ENCODE data around the gene MICA.
"Not testable (repeated sequence)": the region's sequence is repeated elsewhere in the genome, so short reads cannot be mapped to it uniquely, and the experiment has no call there.

Gene MICA

GRCh38 chr6:31363811-31364210, 39.6 kb upstream of the MICA start:
- no peaks in the 10 kb centered on the region for H3K9me3 ChIP-seq (ENCODE audit: control insufficient read depth, insufficient read depth, low read length)
- H3K27ac ChIP-seq (ENCODE audit: low read depth, low read length): no peak overlapping the region
- no peak overlapping the region for H3K9ac ChIP-seq (ENCODE audit: low read depth, low read length)
- no peak overlapping the region for H3K4me3 ChIP-seq (ENCODE audit: low read depth, low read length)
- H3K4me1 ChIP-seq (ENCODE audit: control insufficient read depth, insufficient read depth, low read length): no peaks in the 10 kb centered on the region
- H3K36me3 ChIP-seq (ENCODE audit: control insufficient read depth, insufficient read depth, low read length): no peaks in the 10 kb centered on the region
- peaks cover 48% of the 10 kb centered on the region for H3K27me3 ChIP-seq (ENCODE audit: control insufficient read depth, insufficient read depth, low read length)

GRCh38 chr6:31365864-31366263, 37.5 kb upstream of the MICA start:
- H3K27ac ChIP-seq (ENCODE audit: low read depth, low read length): no peak overlapping the region

GRCh38 chr6:31366693-31367470, 36.5 kb upstream of the MICA start:
- H3K27me3 ChIP-seq (ENCODE audit: control insufficient read depth, insufficient read depth, low read length): peaks cover 31% of the 10 kb centered on the region
- H3K36me3 ChIP-seq (ENCODE audit: control insufficient read depth, insufficient read depth, low read length): no peaks in the 10 kb centered on the region
- H3K9ac ChIP-seq (ENCODE audit: low read depth, low read length): no peak overlapping the region
- H3K4me3 ChIP-seq (ENCODE audit: low read depth, low read length): peak overlapping the region; percentile 49
- no peaks in the 10 kb centered on the region for H3K9me3 ChIP-seq (ENCODE audit: control insufficient read depth, insufficient read depth, low read length)
- no peaks in the 10 kb centered on the region for H3K4me1 ChIP-seq (ENCODE audit: control insufficient read depth, insufficient read depth, low read length)
- no peak overlapping the region for H3K27ac ChIP-seq (ENCODE audit: low read depth, low read length)

More at GRCh38 chr6:31365864-31366263, 37.5 kb upstream of the MICA start:
- H3K9me3 ChIP-seq (ENCODE audit: control insufficient read depth, insufficient read depth, low read length): no peaks in the 10 kb centered on the region
- H3K9ac ChIP-seq (ENCODE audit: low read depth, low read length): no peak overlapping the region
- no peaks in the 10 kb centered on the region for H3K36me3 ChIP-seq (ENCODE audit: control insufficient read depth, insufficient read depth, low read length)
- H3K27me3 ChIP-seq (ENCODE audit: control insufficient read depth, insufficient read depth, low read length): peaks cover 33% of the 10 kb centered on the region
- H3K4me3 ChIP-seq (ENCODE audit: low read depth, low read length): no peak overlapping the region
- no peaks in the 10 kb centered on the region for H3K4me1 ChIP-seq (ENCODE audit: control insufficient read depth, insufficient read depth, low read length)

GRCh38 chr6:31368461-31368860, 34.9 kb upstream of the MICA start:
- Histone ChIP-seq H3K4me1 (ENCODE audit: control insufficient read depth, insufficient read depth, low read length) (no peaks in the 10 kb centered on the region), H3K9me3 (ENCODE audit: control insufficient read depth, insufficient read depth, low read length) (no peaks in the 10 kb centered on the region), H3K27ac (ENCODE audit: low read depth, low read length) (no peak overlapping the region), H3K27me3 (ENCODE audit: control insufficient read depth, insufficient read depth, low read length) (peaks cover 23% of the 10 kb centered on the region), H3K4me3 (ENCODE audit: low read depth, low read length) (no peak overlapping the region), H3K36me3 (ENCODE audit: control insufficient read depth, insufficient read depth, low read length) (no peaks in the 10 kb centered on the region), H3K9ac (ENCODE audit: low read depth, low read length) (no peak overlapping the region)

- not testable (repeated sequence) for H3K9ac ChIP-seq (ENCODE audit: low read depth, low read length); H3K27ac ChIP-seq (ENCODE audit: low read depth, low read length); H3K4me1 ChIP-seq (ENCODE audit: control insufficient read depth, insufficient read depth, low read length); H3K36me3 ChIP-seq (ENCODE audit: control insufficient read depth, insufficient read depth, low read length); H3K27me3 ChIP-seq (ENCODE audit: control insufficient read depth, insufficient read depth, low read length); H3K4me3 ChIP-seq (ENCODE audit: low read depth, low read length); H3K9me3 ChIP-seq (ENCODE audit: control insufficient read depth, insufficient read depth, low read length)
Observed at GRCh38 chr6:31374118-31374517, 29.3 kb upstream of the MICA start.

GRCh38 chr6:31375699-31376098, 27.7 kb upstream of the MICA start:
- H3K36me3 ChIP-seq (ENCODE audit: control insufficient read depth, insufficient read depth, low read length): no peaks in the 10 kb centered on the region
- no peaks in the 10 kb centered on the region for H3K9me3 ChIP-seq (ENCODE audit: control insufficient read depth, insufficient read depth, low read length)
- no peaks in the 10 kb centered on the region for H3K4me1 ChIP-seq (ENCODE audit: control insufficient read depth, insufficient read depth, low read length)
- no peak overlapping the region for H3K27ac ChIP-seq (ENCODE audit: low read depth, low read length)
- no peaks in the 10 kb centered on the region for H3K27me3 ChIP-seq (ENCODE audit: control insufficient read depth, insufficient read depth, low read length)
- H3K4me3 ChIP-seq (ENCODE audit: low read depth, low read length): no peak overlapping the region
- H3K9ac ChIP-seq (ENCODE audit: low read depth, low read length): no peak overlapping the region

DNA sequence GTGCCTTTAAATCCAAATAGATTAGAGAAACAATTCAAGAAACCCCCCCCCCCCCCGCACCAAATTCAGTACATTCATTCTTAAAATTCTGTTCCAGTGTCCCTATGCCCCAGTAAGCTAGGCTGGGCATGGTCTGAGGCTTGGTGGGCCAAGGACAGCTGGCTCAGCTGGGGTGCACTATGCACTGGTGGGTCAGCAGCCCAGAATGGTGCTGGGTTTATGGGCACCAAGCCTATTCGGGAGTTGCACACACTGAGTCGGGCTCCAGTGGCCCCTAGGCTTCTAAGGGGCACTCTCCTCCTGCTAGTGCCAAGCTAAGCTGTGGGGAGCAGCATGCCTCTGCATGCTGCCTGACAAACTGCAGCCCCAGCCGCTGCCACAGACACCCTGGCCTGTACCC, 26.4 kb upstream of the MICA start:
- H3K27ac ChIP-seq (ENCODE audit: low read depth, low read length): no peak overlapping the region
- no peaks in the 10 kb centered on the region for H3K4me1 ChIP-seq (ENCODE audit: control insufficient read depth, insufficient read depth, low read length)
- H3K36me3 ChIP-seq (ENCODE audit: control insufficient read depth, insufficient read depth, low read length): no peaks in the 10 kb centered on the region
- H3K27me3 ChIP-seq (ENCODE audit: control insufficient read depth, insufficient read depth, low read length): no peaks in the 10 kb centered on the region
- no peak overlapping the region for H3K4me3 ChIP-seq (ENCODE audit: low read depth, low read length)
- H3K9ac ChIP-seq (ENCODE audit: low read depth, low read length): no peak overlapping the region
- H3K9me3 ChIP-seq (ENCODE audit: control insufficient read depth, insufficient read depth, low read length): no peaks in the 10 kb centered on the region

- no peaks in the 10 kb centered on the region for H3K9me3 ChIP-seq (ENCODE audit: control insufficient read depth, insufficient read depth, low read length)
- H3K4me1 ChIP-seq (ENCODE audit: control insufficient read depth, insufficient read depth, low read length): no peaks in the 10 kb centered on the region
- H3K36me3 ChIP-seq (ENCODE audit: control insufficient read depth, insufficient read depth, low read length): no peaks in the 10 kb centered on the region
- H3K4me3 ChIP-seq (ENCODE audit: low read depth, low read length): no peak overlapping the region
- H3K27ac ChIP-seq (ENCODE audit: low read depth, low read length): no peak overlapping the region
- H3K9ac ChIP-seq (ENCODE audit: low read depth, low read length): no peak overlapping the region
- H3K27me3 ChIP-seq (ENCODE audit: control insufficient read depth, insufficient read depth, low read length): no peaks in the 10 kb centered on the region; the same call in 1 of the 2 replicates
Observed at GRCh38 chr6:31378062-31378720, 25.2 kb upstream of the MICA start.

DNA sequence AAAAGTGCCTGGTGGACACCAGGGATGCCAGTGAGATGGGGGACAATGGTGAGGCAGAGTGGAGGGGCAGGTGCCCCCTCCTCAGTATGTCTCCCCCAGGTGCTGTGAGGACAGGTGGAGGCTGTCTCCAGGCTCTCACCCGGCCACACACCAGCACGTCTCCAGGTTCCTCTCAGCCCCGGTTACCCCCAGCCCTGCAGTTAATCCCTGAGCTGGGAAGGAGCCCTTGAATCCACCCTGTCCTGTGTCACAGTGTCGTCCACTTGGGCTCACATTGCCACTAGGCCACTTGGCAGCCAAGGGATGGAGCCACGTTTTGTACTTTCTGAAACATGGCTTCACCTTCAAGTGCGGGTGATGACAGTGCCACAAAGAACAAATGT, 24.7 kb upstream of the MICA start:
- Histone ChIP-seq H3K36me3 (ENCODE audit: control insufficient read depth, insufficient read depth, low read length) (no peaks in the 10 kb centered on the region), H3K9me3 (ENCODE audit: control insufficient read depth, insufficient read depth, low read length) (no peaks in the 10 kb centered on the region), H3K4me3 (ENCODE audit: low read depth, low read length) (no peak overlapping the region), H3K27me3 (ENCODE audit: control insufficient read depth, insufficient read depth, low read length) (no peaks in the 10 kb centered on the region; the same call in 1 of the 2 replicates), H3K27ac (ENCODE audit: low read depth, low read length) (no peak overlapping the region), H3K4me1 (ENCODE audit: control insufficient read depth, insufficient read depth, low read length) (no peaks in the 10 kb centered on the region), H3K9ac (ENCODE audit: low read depth, low read length) (no peak overlapping the region)

DNA sequence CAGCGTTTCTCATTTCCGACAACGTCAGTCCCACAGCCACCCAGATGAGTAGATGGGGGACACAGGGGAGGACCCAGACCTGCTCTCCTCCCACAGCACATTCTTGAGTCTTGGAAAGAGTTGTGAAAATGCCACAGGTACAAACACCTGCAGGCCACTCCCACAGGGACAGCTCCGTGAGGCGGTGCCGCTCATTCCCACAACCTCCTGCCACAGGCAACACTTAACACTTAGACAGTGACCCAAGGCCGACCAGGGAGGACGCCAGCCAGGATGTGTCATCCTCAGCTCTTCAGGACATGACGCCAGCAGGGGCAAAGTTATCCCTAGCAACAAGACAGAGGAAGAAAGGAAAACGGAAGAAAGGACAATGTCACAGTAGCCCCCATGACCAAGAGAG, 23.5 kb upstream of the MICA start:
- H3K27ac ChIP-seq (ENCODE audit: low read depth, low read length): no peak overlapping the region
- H3K4me1 ChIP-seq (ENCODE audit: control insufficient read depth, insufficient read depth, low read length): no peaks in the 10 kb centered on the region
- no peaks in the 10 kb centered on the region for H3K36me3 ChIP-seq (ENCODE audit: control insufficient read depth, insufficient read depth, low read length)
- H3K9me3 ChIP-seq (ENCODE audit: control insufficient read depth, insufficient read depth, low read length): no peaks in the 10 kb centered on the region
- H3K27me3 ChIP-seq (ENCODE audit: control insufficient read depth, insufficient read depth, low read length): no peaks in the 10 kb centered on the region; the same call in 1 of the 2 replicates
- H3K4me3 ChIP-seq (ENCODE audit: low read depth, low read length): no peak overlapping the region
- H3K9ac ChIP-seq (ENCODE audit: low read depth, low read length): no peak overlapping the region

GRCh38 chr6:31381666-31382065, 21.7 kb upstream of the MICA start:
- Histone ChIP-seq H3K27me3 (ENCODE audit: control insufficient read depth, insufficient read depth, low read length) (no peaks in the 10 kb centered on the region; the same call in 1 of the 2 replicates), H3K36me3 (ENCODE audit: control insufficient read depth, insufficient read depth, low read length) (no peaks in the 10 kb centered on the region)

More at GRCh38 chr6:31381666-31382065, 21.7 kb upstream of the MICA start:
- no peak overlapping the region for H3K9ac ChIP-seq (ENCODE audit: low read depth, low read length)
- no peaks in the 10 kb centered on the region for H3K4me1 ChIP-seq (ENCODE audit: control insufficient read depth, insufficient read depth, low read length)
- H3K9me3 ChIP-seq (ENCODE audit: control insufficient read depth, insufficient read depth, low read length): no peaks in the 10 kb centered on the region
- no peak overlapping the region for H3K4me3 ChIP-seq (ENCODE audit: low read depth, low read length)
- H3K27ac ChIP-seq (ENCODE audit: low read depth, low read length): no peak overlapping the region

Data from HUES48 (cell line).